H1 (cell line): ENCODE data around the gene CHCHD6. TPM values are rescaled to one million over a fixed set of nuclear protein-coding genes. Genes with fewer than 3 reads are reported as not detected.

Experiments
- CTCF ChIA-PET: fragments of 300-600 bp; sonication (Branson Sonifier 250); formaldehyde crosslinking; loops from one replicate; lab custom pipeline; 2021; ENCODE audit not compliant: partially characterized antibody; lab: Charles Lee
- POLR2A ChIA-PET: fragments of 300-600 bp; sonication (Branson Sonifier 250); formaldehyde crosslinking; loops from one replicate; lab custom pipeline; 2021; ENCODE audit warnings: inconsistent platforms; ENCODE audit not compliant: partially characterized antibody; lab: Charles Lee
- DNase-seq, 2 experiments: peaks; one replicate each; pipeline versions ENCODE4 v3.0.0 to v3.0.0-alpha.2; 2010 to 2022; ENCODE audit warnings: low spot score in 2 of 2, low read depth in 1 of 2, mixed read lengths in 1 of 2
- FAIRE-seq: peaks from 2 replicates; lab custom pipeline; 2011; peaks lifted over from hg19 to GRCh38; lab: Jason Lieb, UNC
- H2AFZ ChIP-seq: 2 replicates; pipeline ENCODE4 v1.8.1; 2012; ENCODE audit warnings: low read length, inconsistent platforms
- H2AK5ac ChIP-seq: 2 replicates; pipeline ENCODE4 v1.6.1; 2013; ENCODE audit warnings: low read depth, low read length
- H2BK120ac ChIP-seq: replicated peaks from 2 replicates; pipeline ENCODE3; 2013; ENCODE audit warnings: low read depth, low read length, inconsistent platforms
- H2BK12ac ChIP-seq: 2 replicates; pipeline ENCODE4 v1.6.1; 2013; ENCODE audit warnings: low read depth, low read length
- H2BK15ac ChIP-seq: 2 replicates; pipeline ENCODE4 v1.6.1; 2013; ENCODE audit warnings: low read length
- H2BK20ac ChIP-seq: 2 replicates; pipeline ENCODE4 v1.6.1; 2013; ENCODE audit warnings: low read length
- H2BK5ac ChIP-seq: 2 replicates; pipeline ENCODE4 v1.6.1; 2013; ENCODE audit warnings: low read depth, low read length
- H3K14ac ChIP-seq: 2 replicates; pipeline ENCODE4 v1.6.1; 2013; ENCODE audit warnings: inconsistent platforms; ENCODE audit not compliant: insufficient read length
- H3K18ac ChIP-seq: 2 replicates; pipeline ENCODE4 v1.6.1; 2013; ENCODE audit warnings: low read length; ENCODE audit errors: extremely low read depth
- H3K23ac ChIP-seq: 2 replicates; pipeline ENCODE4 v1.6.1; 2013; ENCODE audit warnings: inconsistent platforms; ENCODE audit not compliant: insufficient read length
- H3K23me2 ChIP-seq: 2 replicates; pipeline ENCODE4 v1.6.1; 2013; ENCODE audit warnings: low read depth, low read length
- H3K27ac ChIP-seq: 2 replicates; pipeline ENCODE4 v1.6.1; 2011; ENCODE audit warnings: low read depth, low read length, inconsistent platforms
- H3K27me3 ChIP-seq, 4 experiments: replicated peaks in 1 of 4; 1 replicate in 1 of 4; 2 replicates in 3 of 4; pipeline versions ENCODE4 v1.6.1 to v1.8.1; 2011 to 2013; ENCODE audit warnings: low read length in 3 of 4, mild to moderate bottlenecking in 3 of 4, inconsistent platforms in 2 of 4, mixed read lengths in 2 of 4, moderate library complexity in 1 of 4; ENCODE audit not compliant: control insufficient read depth in 3 of 4, insufficient read depth in 3 of 4; ENCODE audit errors: extremely low read depth in 1 of 4
- H3K36me3 ChIP-seq, 4 experiments: 2 replicates each; pipeline versions ENCODE4 v1.6.1 to v1.8.1; 2011 to 2013; ENCODE audit warnings: mild to moderate bottlenecking in 4 of 4, low read length in 3 of 4, moderate library complexity in 2 of 4, control low read depth in 1 of 4, inconsistent platforms in 1 of 4; ENCODE audit not compliant: insufficient read depth in 4 of 4, control insufficient read depth in 2 of 4
- H3K4ac ChIP-seq: replicated peaks from 2 replicates; pipeline ENCODE3; 2013; ENCODE audit warnings: low read length, low read depth, mixed read lengths, inconsistent platforms; ENCODE audit not compliant: insufficient read length
- H3K4me1 ChIP-seq, 4 experiments: replicated peaks in 1 of 4; 1 replicate in 1 of 4; 2 replicates in 3 of 4; pipeline versions ENCODE4 v1.6.1 to v1.8.1; 2011 to 2013; ENCODE audit warnings: low read length in 3 of 4, inconsistent platforms in 2 of 4, mixed read lengths in 1 of 4; ENCODE audit not compliant: insufficient read depth in 4 of 4, control insufficient read depth in 3 of 4
- H3K4me2 ChIP-seq, 2 experiments: 2 replicates each; pipeline versions ENCODE4 v1.6.1 to v1.8.1; 2011 to 2013; ENCODE audit warnings: low read depth in 2 of 2, low read length in 2 of 2, control low read depth in 1 of 2, inconsistent platforms in 1 of 2, mild to moderate bottlenecking in 1 of 2; ENCODE audit not compliant: insufficient read depth in 1 of 2
- H3K4me3 ChIP-seq, 4 experiments: fragments of 200-600, 300-600 bp in 1 of 4; sonication (generic), shearing (Covaris generic), sonication (Bioruptor Twin) in 1 of 4; 2 replicates each; pipeline versions ENCODE4 v1.5.1 to v1.8.1; 2011 to 2016; ENCODE audit warnings: low read length in 4 of 4, low read depth in 3 of 4, control low read depth in 2 of 4, inconsistent platforms in 2 of 4, mild to moderate bottlenecking in 2 of 4, mixed read lengths in 1 of 4, moderate library complexity in 1 of 4; ENCODE audit not compliant: insufficient read depth in 2 of 4; ENCODE audit errors: extremely low read depth in 1 of 4
- H3K56ac ChIP-seq: replicated peaks from 2 replicates; pipeline ENCODE3; 2013; ENCODE audit warnings: low read depth, mild to moderate bottlenecking, mixed read lengths, low read length, inconsistent platforms; ENCODE audit not compliant: insufficient read length
- H3K79me1 ChIP-seq: 2 replicates; pipeline ENCODE4 v1.6.1; 2013; ENCODE audit warnings: low read depth, low read length, control low read depth
- H3K79me2 ChIP-seq, 2 experiments: 2 replicates each; pipeline versions ENCODE4 v1.6.1 to v1.8.1; 2012 to 2013; ENCODE audit warnings: low read length in 2 of 2, mild to moderate bottlenecking in 2 of 2, inconsistent platforms in 1 of 2; ENCODE audit not compliant: insufficient read depth in 2 of 2, control insufficient read depth in 1 of 2
- H3K9ac ChIP-seq, 4 experiments: replicated peaks in 1 of 4; 1 replicate in 1 of 4; 2 replicates in 3 of 4; pipeline versions ENCODE4 v1.6.1 to v1.8.1; 2011 to 2013; ENCODE audit warnings: low read depth in 3 of 4, low read length in 3 of 4, control low read depth in 2 of 4, mild to moderate bottlenecking in 2 of 4, moderate library complexity in 2 of 4, inconsistent platforms in 1 of 4; ENCODE audit errors: extremely low read depth in 1 of 4
- H3K9me3 ChIP-seq, 2 experiments: 2 replicates each; pipeline versions ENCODE4 v1.6.1 to v1.8.1; 2012 to 2013; ENCODE audit warnings: mild to moderate bottlenecking in 2 of 2, moderate library complexity in 2 of 2, control low read depth in 1 of 2, inconsistent platforms in 1 of 2, low read depth in 1 of 2, low read length in 1 of 2, mixed read lengths in 1 of 2; ENCODE audit not compliant: insufficient read depth in 2 of 2
- H4K20me1 ChIP-seq, 2 experiments: replicated peaks in 1 of 2; 2 replicates each; pipeline versions ENCODE3 to v1.8.1; 2011 to 2013; ENCODE audit warnings: inconsistent platforms in 2 of 2, low read length in 2 of 2, mild to moderate bottlenecking in 1 of 2; ENCODE audit not compliant: insufficient read depth in 2 of 2, control insufficient read depth in 1 of 2
- H4K5ac ChIP-seq: 2 replicates; pipeline ENCODE4 v1.6.1; 2013; ENCODE audit warnings: low read length, low read depth, mixed read lengths, inconsistent platforms; ENCODE audit not compliant: insufficient read length
- H4K8ac ChIP-seq: 2 replicates; pipeline ENCODE4 v1.8.0; 2013; ENCODE audit warnings: mild to moderate bottlenecking, moderate library complexity, low read length, inconsistent platforms; ENCODE audit not compliant: insufficient read depth; ENCODE audit errors: extremely low read depth
- H4K91ac ChIP-seq: replicated peaks from 2 replicates; pipeline ENCODE3; 2013; ENCODE audit warnings: low read length, mixed read lengths, inconsistent platforms; ENCODE audit not compliant: insufficient read length
- EGR1 ChIP-seq: IDR thresholded peaks from 2 replicates; pipeline ENCODE4 v1.6.1; 2011; ENCODE audit warnings: low read depth, low read length, borderline replicate concordance
- GABPA ChIP-seq: IDR thresholded peaks from 2 replicates; pipeline ENCODE4 v1.6.1; 2011; ENCODE audit warnings: mild to moderate bottlenecking, low read length, moderate library complexity, borderline replicate concordance; ENCODE audit not compliant: insufficient read depth
- HDAC6 ChIP-seq: IDR thresholded peaks from one replicate; pipeline ENCODE4 v1.7.1; 2012; ENCODE audit warnings: low read depth, mild to moderate bottlenecking, inconsistent platforms, low read length, moderate library complexity
- NANOG ChIP-seq: IDR thresholded peaks from 2 replicates; pipeline ENCODE4 v1.6.1; 2011; ENCODE audit warnings: low read length, low read depth, mild to moderate bottlenecking, inconsistent platforms; ENCODE audit not compliant: insufficient read depth, poor library complexity, severe bottlenecking
- RAD21 ChIP-seq, 2 experiments: IDR thresholded peaks in 1 of 2; conservative IDR thresholded peaks in 1 of 2; 2 replicates each; pipeline ENCODE4 v1.6.1; 2011; ENCODE audit warnings: low read depth in 2 of 2, low read length in 2 of 2, improper control_type of control experiment in 1 of 2, inconsistent platforms in 1 of 2, mild to moderate bottlenecking in 1 of 2, moderate library complexity in 1 of 2
- SIRT6 ChIP-seq: IDR thresholded peaks from one replicate; pipeline ENCODE4 v1.7.1; 2012; ENCODE audit warnings: low read length, inconsistent platforms
- SP1 ChIP-seq: IDR thresholded peaks from 2 replicates; pipeline ENCODE4 v1.6.1; 2011; ENCODE audit warnings: low read depth, low read length
- SRF ChIP-seq: IDR thresholded peaks from 2 replicates; pipeline ENCODE4 v1.6.1; 2011; ENCODE audit warnings: mild to moderate bottlenecking, low read depth, low read length, moderate library complexity
- USF2 ChIP-seq: IDR thresholded peaks from 2 replicates; pipeline ENCODE4 v1.6.1; 2011; ENCODE audit warnings: low read length, improper control_type of control experiment
- YY1 ChIP-seq: IDR thresholded peaks from 2 replicates; pipeline ENCODE4 v1.6.1; 2011; ENCODE audit warnings: low read depth, mild to moderate bottlenecking, low read length
- ZNF274 ChIP-seq: IDR thresholded peaks from 2 replicates; pipeline ENCODE4 v1.7.0; 2012; ENCODE audit warnings: low read length, borderline replicate concordance; ENCODE audit errors: extremely low read depth
- WGBS, 2 experiments: shearing (Covaris generic) in 1 of 2; methylation state at CpG; one replicate each; pipeline versions ENCODE4 v1.1.6 to v1.1.7; 2013 to 2015; ENCODE audit warnings: low lambda C conversion rate in 2 of 2, mixed read lengths in 2 of 2, inconsistent platforms in 1 of 2, low coverage in 1 of 2, missing lambda C conversion rate in 1 of 2; ENCODE audit not compliant: insufficient replicate concordance in 2 of 2, insufficient coverage in 1 of 2, insufficient read length in 1 of 2; ENCODE audit errors: extremely low coverage in 1 of 2, missing lambda C conversion rate in 1 of 2; 5-methylcytosine and 5-hydroxymethylcytosine counted together
- polyA plus RNA-seq, 7 experiments: library from polyadenylated mRNA; depleted of rRNA in 3 of 7; stranded (reverse) in 5 of 7; unstranded in 2 of 7; fragments of >200 nt in 5 of 7; fragments of 200-250 nt in 2 of 7; gene quantifications; 1 replicate in 5 of 7; 2 replicates in 1 of 7; 4 replicates in 1 of 7; pipeline versions ENCODE4 v1.2.1 to v1.2.3, GENCODE V29; 2011 to 2013; ENCODE audit warnings: missing spikeins in 2 of 7, mixed read lengths in 2 of 7
- total RNA-seq: library from RNA; stranded (reverse); fragmentation: NEBNext Ultra II Directional; extraction: Animal tissue kit (Norgen Biotek cat#: 25700); gene quantifications from 2 replicates; pipeline ENCODE4 v1.2.1, GENCODE V29; 2021

CHCHD6 gene
- total and polyA plus RNA-seq, 2 of the 8 experiments (the other 6 are each of a cell fraction or from before 2014, with no cell fraction given) = 32.4 to 37.6 TPM

GRCh38 chr3:126917232-126917804 is 213.3 kb downstream of the CHCHD6 start:
- no peak overlapping the region for H2BK5ac ChIP-seq
- H3K27me3 ChIP-seq = no peaks in the 10 kb centered on the region
- DNase-seq (no peak), FAIRE-seq (no peak)
- no peak overlapping the region for H2AFZ ChIP-seq
- H2BK20ac ChIP-seq = no peak overlapping the region
- no peak overlapping the region for H3K4me3 ChIP-seq
- no peak overlapping the region for H4K91ac ChIP-seq
- H2BK15ac ChIP-seq = no peak overlapping the region
- no peaks in the 10 kb centered on the region for H3K4me1 ChIP-seq
- CTCF ChIA-PET = interaction anchor here (1.3 to 2.5 kb wide), 3 partner anchors 11 to 100 kb away, joined by 4 to 6 read pairs (median 5); no protein-coding TSS in a partner anchor
- H3K23me2 ChIP-seq = no peaks in the 10 kb centered on the region
- 73% methylated on average over 6 of the region's 6 CpGs; no CpG with 5 or more reads in 1 of the 2 experiments for WGBS, 2 experiments
- no peaks in the 10 kb centered on the region for H3K79me2 ChIP-seq
- H3K36me3 ChIP-seq = no peaks in the 10 kb centered on the region
- no peak overlapping the region for H3K9ac ChIP-seq
- H3K79me1 ChIP-seq = no peaks in the 10 kb centered on the region
- H3K9me3 ChIP-seq = 0 out of 4 replicates have a peak, but pooled peaks cover 0 to 6% of the 10 kb centered on the region in 2 experiments
- no peak overlapping the region for H3K23ac ChIP-seq
- H2BK12ac ChIP-seq = no peak overlapping the region
- H4K5ac ChIP-seq = no peak overlapping the region
- TF ChIP-seq NANOG (no peak), HDAC6 (no peak), GABPA (no peak), SRF (no peak), ZNF274 (no peak), RAD21 (IDR thresholded peaks at IDR 0.05 in 1 of 2, conservative IDR thresholded peaks at IDR 0.05 in 1 of 2; ENCODE audit: low read depth in 2 of 2, low read length in 2 of 2) (no peak), YY1 (no peak), EGR1 (no peak), USF2 (no peak), SIRT6 (no peak), SP1 (no peak)
- no peak overlapping the region for H2AK5ac ChIP-seq
- no peak overlapping the region for H3K4ac ChIP-seq
- no peaks in the 10 kb centered on the region for H4K20me1 ChIP-seq
- no peak overlapping the region for H3K56ac ChIP-seq
- no peak overlapping the region for H3K14ac ChIP-seq
- H2BK120ac ChIP-seq = no peak overlapping the region
- H3K4me2 ChIP-seq = no peak overlapping the region
- H3K18ac ChIP-seq = no peak overlapping the region
- POLR2A ChIA-PET = no interaction called here
- no peak overlapping the region for H3K27ac ChIP-seq
- no peak overlapping the region for H4K8ac ChIP-seq
